HG03558 (cell line): Measurements from ENCODE around the gene SH3GL1.

Source experiments
- ATAC-seq: cut with Tn5 transposase; IDR thresholded peaks from one replicate; pipeline ENCODE4 v1.9.1; 2021; ENCODE audit warnings: moderate number of reproducible peaks; ENCODE audit not compliant: unreplicated experiment; ENCODE audit errors: extremely low read depth

Gene SH3GL1

GRCh38 chr19:4378886-4379285 is 21.5 kb downstream of the SH3GL1 start:
- no peak for ATAC-seq

DNA sequence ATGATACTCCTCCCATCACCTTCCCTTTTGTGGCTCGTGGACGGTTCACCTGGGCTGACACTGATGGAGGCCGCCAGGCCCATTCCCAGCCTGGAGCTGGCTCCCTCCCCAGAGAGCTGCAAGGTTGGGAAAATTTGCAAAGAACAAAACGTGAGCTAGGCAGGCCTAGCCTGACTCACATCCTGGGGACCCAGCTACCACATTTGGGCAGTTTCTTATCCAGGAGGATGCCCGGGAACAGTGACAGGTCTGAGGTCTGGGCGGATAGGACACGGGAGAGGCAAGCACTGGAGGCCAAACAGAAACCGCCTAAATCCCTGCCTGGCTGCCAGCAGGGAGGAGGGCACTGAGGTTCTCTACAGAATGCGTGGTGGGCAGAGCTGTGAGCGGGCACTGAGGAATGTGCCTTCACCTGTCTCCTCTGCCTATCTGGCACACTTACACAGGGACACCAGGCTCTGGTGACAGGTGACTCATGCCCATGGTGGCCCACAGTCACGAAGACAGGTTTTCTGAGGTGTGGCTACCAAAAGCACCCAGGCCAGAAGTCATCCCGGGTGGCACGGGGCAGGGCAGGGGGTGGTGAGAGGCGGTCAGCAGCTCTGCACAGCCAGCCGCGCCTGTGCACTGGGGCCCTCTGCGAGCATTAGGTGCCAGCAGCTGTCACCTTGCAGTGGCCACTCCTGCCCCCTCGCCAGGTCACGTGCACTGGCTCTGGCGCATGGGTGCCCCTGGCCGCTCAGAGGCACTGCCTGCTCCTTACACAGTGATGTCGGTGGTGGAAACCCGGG is 23.2 kb downstream of the SH3GL1 start:
- no peak for ATAC-seq

DNA sequence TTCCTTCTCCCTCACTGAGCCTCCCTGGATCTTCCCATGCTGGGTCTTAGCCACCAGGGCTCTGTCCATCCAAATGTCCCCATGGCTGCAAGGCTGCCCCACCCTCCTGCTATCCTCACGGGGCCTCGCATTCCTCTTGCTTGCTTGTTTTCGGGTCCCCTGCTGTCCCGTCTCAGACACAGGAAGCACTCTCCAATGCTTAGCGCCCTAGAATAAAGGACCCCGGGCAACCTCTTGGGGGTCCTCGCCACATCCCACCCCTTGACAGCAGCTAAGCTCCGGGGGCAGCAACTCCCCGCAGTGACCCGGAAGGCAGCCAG is 23.7 kb downstream of the SH3GL1 start:
- ATAC-seq: no peak

- no peak for ATAC-seq
Measured at GRCh38 chr19:4376028-4376670, 24.2 kb downstream of the SH3GL1 start.

GRCh38 chr19:4375164-4376027 is 25.0 kb downstream of the SH3GL1 start:
- no peak for ATAC-seq

DNA sequence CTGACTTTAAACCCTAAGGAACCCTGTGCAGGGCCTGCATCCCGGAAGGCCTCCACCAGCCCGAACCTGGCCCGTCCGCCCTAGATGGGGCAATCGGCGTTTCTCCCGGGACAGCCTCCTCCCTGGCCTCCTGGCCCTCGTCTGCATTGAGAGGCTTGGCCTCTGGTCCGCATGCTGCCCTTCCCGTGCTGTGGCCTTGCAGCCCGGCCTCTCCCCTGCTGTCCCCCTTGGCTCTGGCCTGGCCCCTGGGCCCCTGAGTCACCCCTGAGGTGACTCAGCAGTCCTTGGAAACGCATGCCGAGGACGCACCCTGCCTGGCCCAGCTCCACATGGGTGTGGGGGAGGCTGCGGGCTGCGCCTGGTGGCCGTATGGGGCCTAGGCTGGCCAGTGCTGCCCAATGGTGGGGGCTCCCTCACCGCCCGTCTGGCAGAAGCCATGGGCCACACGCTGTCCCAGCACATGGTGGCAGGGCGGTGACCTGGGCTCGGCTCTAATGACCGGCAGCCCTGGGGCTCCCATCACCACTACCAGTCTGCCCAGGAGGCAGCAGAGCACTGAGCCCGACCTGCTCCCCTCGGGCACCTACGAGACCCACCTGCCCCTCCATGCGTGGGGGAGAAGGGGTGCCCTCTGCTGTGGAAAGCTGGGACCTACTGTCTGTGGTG is 25.7 kb downstream of the SH3GL1 start:
- ATAC-seq: no peak

DNA sequence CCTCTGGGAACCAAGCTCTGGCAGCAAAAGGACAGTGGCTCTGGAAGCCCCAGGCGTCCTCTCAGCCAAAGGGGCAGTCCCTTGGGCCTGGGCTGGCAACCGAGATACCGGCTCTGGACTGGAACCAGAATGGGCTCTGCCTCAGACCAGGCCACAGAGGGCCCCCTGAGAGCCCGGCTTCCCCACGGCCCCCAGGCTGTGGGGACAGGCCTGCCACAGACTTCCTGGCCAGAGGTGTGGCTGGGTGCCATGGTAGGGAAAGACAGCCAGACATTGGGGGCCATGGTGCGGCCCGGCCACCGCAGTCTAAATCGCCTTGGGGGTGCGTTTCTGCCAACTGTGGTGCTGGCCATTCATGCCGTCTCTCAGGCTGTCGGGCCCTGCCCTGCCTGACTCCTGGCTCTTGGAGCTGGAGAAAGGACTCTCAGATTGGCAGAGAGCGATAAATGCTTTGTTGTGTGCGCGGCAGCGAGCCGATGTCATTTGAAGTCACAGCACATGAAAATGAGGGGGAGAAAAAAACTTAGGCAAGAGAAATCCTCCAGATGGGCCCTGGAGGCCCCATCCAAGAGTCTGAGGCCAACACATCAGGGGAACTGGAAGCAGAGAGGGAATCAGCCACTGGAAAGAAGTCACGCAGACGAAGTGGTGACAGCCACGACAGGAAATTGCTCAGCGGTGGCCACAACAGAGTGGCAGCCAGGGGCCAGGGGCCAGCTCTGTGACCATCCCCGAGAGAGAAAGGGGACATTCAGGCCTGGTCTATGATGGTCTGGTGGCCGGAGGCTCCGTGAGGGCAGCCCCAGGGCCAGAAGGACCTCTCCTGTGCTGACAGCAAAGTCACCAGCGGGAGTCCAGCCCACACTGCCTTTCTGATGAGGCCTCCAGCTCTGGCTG is 26.5 kb downstream of the SH3GL1 start:
- ATAC-seq: no peak

DNA sequence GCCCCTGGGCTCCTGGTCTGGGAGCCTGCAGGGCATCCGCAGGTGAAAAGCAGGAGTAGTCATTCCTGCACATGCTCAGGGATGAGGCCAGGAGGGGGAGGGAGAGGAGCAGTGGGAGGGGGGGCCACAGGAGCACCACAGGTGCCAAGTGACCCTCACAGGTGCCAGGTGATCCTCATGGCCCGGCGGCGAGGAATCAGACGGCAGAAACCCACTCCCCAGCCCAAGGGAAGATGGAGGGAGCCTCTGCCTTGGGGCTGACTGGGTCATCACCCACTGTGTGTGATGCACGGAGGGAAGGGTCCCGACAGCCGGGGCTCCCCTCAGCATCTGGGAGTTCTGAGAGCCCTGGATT is 27.4 kb downstream of the SH3GL1 start:
- no peak for ATAC-seq

- no peak for ATAC-seq
Measured at GRCh38 chr19:4372165-4373012, 28.0 kb downstream of the SH3GL1 start.

DNA sequence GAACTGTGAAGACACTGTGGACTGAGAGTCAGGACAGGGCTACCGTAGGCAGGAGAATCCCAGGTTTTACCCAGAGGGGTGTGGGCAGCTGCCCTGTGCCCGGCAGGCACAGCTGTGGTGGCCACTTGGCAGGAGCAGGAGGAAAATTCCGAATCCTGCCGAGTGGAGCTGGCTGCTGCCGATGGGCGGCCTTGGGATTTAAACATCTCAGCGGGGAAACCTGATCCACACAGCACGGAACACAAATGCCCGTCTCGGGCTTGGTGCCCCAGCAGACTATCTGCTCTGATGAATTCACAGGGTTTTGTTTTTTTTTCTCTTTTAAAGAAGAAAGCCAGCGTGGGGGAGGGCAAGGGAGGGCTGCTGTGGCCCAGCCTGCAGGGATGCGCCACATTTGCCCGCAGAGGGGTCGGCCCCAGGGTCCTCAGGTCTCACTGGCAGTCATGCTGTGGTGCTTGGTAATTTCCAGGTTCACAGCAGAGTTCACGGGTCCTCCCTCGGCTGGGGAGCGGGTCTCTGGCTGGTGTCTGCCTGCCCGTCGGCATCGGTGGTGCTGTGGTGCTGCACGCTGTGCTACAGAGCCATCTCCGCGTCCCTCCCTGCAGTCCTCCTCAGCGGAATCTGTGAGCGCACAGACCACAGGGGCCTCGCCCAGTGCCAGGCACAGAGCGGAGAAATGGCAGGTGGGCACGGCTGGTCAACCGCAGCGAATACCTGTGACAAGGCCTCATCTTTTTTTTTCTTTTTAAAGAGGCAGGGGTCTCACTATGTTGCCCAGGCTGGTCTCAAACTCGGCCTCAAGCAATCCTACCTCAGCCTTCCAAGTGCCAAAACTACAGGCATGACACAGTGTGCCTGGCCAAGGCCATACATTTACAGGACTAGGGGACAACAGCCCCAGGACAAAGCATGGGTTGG is 28.8 kb downstream of the SH3GL1 start:
- ATAC-seq: no peak

GRCh38 chr19:4370418-4371041 is 29.8 kb downstream of the SH3GL1 start:
- ATAC-seq: no peak

GRCh38 chr19:4369888-4370260 is 30.5 kb downstream of the SH3GL1 start:
- ATAC-seq: no peak

DNA sequence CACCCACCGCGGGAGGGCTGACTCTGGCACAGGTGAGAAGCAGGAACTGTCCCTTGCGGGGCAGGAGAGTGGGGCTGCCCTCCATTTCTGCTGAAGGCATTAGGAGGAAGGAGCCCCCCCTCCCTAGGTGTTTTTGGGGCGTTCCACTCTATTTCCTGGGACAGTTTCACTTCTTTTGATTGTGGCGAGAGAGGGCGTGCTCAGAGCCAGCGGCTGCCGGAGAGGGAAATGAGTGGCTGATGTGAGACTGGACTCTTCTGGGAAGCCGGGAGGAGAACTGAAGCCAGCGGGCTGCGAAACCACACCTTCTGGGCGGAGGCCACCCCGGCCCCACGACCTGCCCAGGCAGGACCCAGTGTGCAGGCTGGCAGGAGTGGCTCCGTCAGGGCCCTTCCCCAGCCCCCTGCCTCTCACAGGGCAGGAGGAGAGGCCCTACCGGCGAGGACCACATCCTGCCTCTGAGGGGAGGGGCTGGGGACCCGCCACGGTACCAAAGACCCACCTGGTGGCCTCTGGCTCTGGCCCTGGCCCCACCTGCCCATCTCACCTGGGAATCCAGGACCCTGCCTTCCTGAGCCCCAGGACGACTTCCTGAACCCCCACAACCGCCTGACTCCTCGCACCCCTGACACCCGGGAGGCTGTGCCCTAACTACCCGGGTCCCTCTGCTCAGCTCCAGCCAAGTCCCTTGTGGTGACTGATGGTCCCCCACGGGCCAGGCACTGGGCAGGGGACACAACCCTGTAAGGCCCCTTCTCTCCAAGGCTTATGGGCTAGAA is 31.0 kb downstream of the SH3GL1 start:
- no peak for ATAC-seq

GRCh38 chr19:4368128-4368820 is 32.1 kb downstream of the SH3GL1 start:
- ATAC-seq: no peak

DNA sequence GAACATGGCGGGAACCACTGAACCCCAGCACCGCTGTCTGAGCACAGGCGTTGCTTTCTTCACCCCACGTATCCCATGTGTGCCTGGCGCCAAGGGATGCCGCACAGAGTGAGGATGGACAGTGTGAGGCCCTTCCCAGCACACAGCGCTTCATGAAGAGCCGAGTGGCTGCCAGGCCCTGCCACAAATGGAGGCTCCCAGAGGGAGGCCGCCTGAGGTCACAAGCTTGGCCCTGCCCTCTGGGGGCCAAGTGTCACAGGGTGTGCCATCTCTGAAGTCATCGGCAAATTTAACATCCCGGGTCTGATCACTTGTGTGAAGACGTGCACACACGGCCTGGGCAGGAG is 32.6 kb downstream of the SH3GL1 start:
- ATAC-seq: no peak

GRCh38 chr19:4367336-4367723 is 33.0 kb downstream of the SH3GL1 start:
- no peak for ATAC-seq
